ELR (cell line): ENCODE data around the gene ANKRD17.
A peak's percentile ranks its signal among the peaks of the same experiment; 100 is the strongest.

Experiments
- DNase-seq: peaks from one replicate; pipeline ENCODE4 v3.0.0-alpha.2; 2015; ENCODE audit warnings: low read depth

The ANKRD17 gene

DNA sequence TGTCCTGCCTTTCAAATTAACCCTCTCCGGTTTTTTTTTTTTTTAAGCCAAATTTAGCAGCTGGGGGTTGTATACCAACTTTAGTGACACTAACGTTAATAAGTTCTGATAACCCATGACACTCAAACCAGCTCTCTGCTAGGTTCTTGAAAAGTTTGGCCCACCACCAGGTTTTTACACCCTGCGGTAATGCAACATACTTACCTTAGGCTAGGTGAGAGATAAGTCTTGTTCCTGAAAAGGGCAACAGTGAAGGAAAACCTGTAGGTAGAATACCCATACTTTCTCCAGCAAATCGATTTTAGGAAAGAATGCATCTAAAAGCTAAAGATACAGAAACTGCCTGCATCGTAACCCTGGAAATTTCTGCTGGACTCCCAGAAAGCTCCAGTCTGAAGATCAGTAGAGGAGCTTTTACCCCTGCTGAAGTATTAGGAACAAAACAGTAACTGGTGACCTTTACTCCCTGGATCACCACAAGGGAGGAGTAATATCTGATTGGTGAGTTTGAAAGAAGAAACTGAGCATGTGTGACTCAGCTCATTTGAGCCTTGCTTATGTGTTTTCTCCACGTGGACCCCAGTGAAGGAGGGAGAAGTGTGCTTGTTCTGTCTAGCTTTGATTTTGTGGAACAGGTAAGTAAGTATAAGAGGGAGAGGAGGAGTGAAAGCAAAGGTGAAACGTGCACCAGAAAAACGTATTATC is 154.6 kb downstream of the ANKRD17 start:
- peak; percentile 17 for DNase-seq

DNA sequence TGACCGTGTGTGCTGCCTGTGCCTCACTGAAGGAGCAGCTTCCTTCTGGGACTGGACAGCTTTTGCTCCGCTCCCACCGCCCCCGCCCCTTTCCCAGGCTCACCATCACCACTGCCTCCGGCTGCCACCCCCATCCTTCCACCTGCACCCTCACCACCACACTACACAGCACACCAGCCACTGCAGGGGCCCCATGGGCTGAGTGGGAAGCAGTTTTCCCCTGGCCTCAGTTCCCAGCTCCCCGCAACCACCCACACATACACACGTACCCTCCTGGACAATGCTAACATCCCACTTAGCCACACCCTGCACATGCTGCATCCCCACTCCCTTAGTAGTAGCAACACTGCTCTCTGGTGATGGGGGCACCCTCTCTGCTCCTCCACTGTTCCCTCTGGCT is 159.5 kb downstream of the ANKRD17 start:
- no peak for DNase-seq

DNA sequence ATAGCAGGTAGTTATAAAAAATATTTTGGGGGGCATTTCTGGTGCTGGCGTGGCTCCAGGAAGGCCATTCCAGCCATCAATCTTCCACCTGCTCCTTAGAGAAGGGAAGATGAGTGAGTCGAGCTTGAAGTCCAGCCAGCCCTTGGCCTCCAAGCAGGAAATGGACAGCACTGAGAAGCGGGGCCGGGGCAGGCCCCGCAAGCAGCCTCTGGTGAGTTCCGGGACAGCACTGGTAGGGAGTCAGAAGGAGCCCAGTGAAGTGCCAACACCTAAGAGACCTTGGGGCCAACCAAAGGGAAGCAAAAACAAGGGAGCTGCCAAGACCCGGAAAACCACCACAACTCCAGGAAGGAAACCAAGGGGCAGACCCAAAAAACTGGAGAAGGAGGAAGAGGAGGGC is 159.9 kb downstream of the ANKRD17 start:
- DNase-seq = no peak

DNA sequence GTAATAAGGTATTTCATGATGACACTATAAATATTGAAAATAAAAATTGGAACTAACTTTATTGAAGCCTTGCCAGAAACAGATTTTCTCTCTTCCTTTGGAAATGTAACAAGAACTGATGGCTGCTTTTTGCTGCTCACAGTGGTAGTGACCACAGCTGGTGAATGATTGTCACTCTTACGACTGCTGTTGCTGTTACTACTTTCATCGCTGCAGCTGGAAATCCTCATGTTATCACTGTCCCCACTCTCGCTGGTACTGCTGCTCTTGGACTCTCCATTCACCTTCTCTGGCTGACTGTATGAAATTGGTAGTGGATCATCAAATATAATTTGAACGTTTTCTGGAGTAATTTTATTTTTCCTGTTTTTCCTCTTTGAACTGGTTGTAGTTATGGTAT is 160.6 kb downstream of the ANKRD17 start:
- no peak for DNase-seq

- no peak for DNase-seq
Measured at GRCh38 chr4:73092868-73093267, 165.7 kb downstream of the ANKRD17 start.

GRCh38 chr4:73090738-73091137 is 167.9 kb downstream of the ANKRD17 start:
- DNase-seq = no peak

- no peak for DNase-seq
Measured at GRCh38 chr4:73087871-73088270, 170.7 kb downstream of the ANKRD17 start.

- DNase-seq = no peak
Measured at GRCh38 chr4:73086095-73086868, 172.3 kb downstream of the ANKRD17 start.

DNA sequence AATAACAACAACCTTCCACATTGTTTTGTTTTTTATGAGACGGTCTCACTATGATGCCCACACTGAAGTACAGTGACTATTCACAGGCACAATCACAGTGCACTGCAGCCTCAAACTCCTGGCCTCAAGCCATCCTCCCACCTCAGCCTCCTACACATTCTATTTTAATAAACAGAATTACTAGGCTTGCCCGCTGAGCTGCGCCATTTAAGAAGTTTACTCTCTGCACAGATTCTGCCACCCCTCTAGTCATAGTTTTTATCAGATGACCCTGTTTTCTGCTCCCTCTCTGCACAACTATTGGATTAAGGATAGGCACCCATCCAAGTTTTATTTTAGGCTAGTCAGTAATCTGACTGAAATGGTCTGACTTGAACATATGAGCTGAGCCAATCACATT is 177.8 kb downstream of the ANKRD17 start:
- no peak for DNase-seq

DNA sequence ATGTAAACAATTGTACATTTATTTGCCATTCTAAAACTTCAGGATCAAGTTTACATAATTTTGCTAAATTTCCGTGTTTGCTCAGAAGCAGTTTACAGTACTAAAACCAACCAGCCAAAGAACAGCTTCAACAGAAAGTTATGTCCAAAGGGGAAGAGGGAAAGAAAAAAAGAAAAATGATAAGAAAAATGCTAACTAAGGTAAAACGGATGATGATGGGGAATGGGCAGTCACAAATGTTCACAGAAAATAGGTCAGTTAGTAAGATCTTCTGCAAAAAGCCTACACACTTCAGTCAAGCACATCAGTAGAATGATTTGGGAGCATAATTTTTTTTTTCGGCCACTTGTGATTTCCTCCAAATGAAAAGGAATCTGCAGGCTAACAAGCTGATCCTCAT is 182.8 kb downstream of the ANKRD17 start:
- DNase-seq = no peak

GRCh38 chr4:73070074-73070390 is 188.6 kb downstream of the ANKRD17 start:
- no peak for DNase-seq

DNA sequence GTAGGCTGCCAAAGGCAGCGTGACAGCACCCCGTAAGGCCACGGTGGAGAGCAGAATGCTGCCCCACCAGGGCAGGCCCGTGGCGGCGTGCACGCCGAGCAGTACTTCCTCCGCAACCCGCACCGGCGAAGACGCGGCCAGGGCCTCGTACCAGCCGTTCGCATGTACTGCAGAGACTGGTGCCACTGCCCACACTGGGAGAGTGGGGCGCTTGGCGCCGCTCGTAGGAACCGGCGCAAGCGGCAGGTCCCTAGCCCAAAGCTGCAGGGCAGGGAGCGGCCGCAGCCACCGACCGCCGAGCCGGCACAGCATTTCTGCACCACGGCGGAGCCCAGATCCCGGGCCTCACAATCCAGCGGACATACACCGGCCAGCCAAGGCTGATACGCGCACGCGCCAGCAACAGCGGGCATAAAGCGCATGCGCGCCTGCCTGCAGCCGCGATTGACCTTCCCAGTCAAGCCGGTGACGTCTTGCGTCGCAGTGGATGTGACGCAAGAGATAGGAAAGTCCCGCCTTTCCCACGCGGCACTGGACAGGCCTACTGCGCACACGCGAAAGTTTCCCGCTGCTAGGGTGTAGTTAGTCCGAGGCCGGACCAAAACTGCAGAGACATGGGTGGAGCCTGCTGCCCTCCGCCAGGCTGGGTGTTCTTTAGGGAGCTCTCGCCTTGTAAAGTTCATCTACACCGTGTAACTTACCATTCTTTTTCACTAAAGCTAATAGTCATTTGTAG is 189.1 kb downstream of the ANKRD17 start, which contains the start of gene COX18:
Gene COX18, minus strand, starts transcription at position 379 of the 736 bp plus-strand sequence. Its CDS starts 67 bp downstream, at position 312.
- DNase-seq = peak; percentile 98

DNA sequence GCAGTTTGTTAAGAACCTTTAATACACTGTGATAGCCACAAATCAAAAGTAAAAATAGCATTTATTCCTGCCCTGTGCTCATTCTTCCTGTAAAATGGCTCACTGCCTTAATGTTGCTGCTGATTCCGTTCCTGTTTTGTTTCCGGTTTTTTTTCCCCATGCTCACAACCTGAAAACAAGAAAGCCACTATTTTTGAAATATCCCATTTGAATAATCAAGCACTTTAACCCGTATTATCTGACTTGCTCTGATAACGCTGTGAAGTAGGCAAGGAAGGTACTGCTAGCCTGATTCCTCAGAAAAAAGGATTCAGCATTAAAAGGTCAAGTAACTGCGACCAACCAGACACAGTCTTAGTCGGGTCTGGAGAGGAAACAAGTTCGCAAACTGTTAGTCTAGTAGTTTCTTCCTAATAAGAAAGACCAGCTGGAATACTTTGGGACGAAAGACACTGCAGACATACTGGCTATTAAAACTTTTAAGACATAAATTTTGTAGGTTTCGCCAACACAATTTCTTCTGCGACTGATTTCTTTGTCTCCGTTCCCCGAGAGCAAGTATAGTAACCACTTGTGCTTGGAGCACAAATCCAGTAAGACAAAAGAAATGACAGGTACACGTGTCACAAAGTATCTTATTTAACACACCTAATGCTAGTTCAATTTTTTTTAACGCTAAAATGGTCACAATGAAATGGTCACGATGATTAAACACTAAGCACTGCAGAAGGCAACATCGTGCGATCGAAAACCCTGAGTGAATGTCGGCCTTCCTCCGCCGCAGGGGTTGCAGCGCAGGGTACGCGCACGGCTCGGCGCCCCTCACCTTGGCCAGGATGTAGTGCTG is 189.9 kb downstream of the ANKRD17 start:
- DNase-seq = peak; percentile 51

DNA sequence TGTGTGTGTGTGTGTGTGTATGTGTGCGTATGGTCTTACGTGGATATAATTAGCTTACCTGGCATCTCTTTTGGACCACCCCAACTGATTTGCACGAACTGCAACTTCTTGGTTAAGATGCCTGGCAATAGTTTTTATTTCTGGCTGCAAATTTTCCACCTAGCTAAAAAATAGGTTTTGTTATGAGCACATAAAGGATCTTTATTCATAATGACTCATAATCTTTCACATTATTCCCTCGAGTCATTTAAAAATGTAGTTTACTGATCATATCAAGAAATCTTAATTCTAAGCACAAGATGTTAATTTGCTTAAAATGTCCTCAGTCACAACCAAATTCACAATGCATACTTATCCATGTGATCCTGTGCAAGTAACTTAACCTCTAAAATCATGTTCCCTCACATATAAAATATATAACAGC is 190.6 kb downstream of the ANKRD17 start:
- peak; percentile 53 for DNase-seq

DNA sequence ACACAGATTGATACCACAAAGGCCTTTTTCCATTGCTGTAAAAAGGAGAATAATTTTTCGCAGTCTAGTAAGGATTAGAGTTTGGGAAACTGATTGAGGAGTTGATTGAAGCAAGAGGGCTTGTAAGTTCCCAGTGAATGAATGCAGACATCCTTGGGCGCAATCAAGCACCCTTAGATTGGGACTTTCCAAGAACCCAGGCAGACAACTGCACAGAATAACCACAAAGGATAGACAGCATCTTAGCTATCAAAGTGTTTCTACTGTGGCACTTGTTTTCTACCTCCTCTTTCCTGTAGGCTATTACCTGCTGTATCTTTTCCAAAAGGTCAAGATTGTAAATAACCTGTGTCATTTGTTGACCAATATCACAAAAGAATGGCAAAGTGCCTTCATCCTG is 191.7 kb downstream of the ANKRD17 start:
- DNase-seq = no peak

- no peak for DNase-seq
Measured at GRCh38 chr4:73066445-73066844, 192.2 kb downstream of the ANKRD17 start.

- no peak for DNase-seq
Measured at GRCh38 chr4:73064536-73064935, 194.1 kb downstream of the ANKRD17 start.

GRCh38 chr4:73055241-73055897 is 203.2 kb downstream of the ANKRD17 start:
- DNase-seq = no peak

DNA sequence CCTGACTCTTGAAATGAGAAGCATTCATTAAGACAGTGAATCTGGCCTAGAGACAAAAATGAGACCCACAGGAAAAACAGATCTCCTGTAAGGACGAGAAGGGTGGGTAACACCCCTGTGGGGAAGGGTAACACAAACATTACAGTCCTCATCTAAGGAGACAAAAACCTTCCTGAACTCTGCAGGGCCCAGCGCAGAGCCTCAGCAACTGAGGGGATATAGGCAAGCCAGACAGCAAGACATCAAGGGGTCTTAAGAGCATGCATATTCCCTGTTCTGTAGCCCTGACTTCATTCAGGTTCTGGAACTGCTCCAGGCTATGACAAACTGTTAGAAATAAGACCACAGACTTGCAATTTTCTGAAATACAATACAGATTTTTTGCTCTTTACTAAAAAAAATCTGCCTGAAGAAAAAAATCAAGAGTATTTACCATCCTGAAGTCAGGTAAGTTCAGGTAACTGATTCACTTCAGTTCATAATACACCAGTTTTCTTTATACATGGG is 204.6 kb downstream of the ANKRD17 start:
- DNase-seq = peak; percentile 9

GRCh38 chr4:73053076-73053475 is 205.5 kb downstream of the ANKRD17 start:
- DNase-seq = no peak

DNA sequence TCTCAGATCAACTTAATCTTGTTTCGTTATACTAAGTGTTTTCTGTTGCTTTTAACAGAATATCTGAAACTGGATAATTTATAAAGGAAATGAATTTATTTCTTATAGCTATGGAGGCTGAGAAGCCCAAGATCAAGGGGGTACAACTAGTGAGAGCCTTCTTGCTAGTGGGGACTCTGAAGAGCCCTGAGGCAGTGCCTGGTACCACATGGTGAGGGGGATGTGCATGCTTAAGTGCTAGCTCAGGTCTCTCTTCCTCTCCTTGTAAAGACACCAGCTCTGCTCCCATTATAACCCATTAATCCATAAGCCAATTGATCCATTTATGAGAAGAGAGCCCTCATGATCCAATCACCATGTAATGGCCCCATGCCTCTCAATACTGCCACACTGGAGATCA is 207.0 kb downstream of the ANKRD17 start:
- DNase-seq = no peak
